Transverse colon (tissue), 4 donors: ENCODE results near the gene TBC1D21.

ENCODE experiments used
- POLR2A ChIP-seq: fragments of 450-650 bp; IDR thresholded peaks from one replicate; pipeline ENCODE4 v1.6.1; 2016; ENCODE audit warnings: antibody characterized with exemption, mild to moderate bottlenecking, moderate library complexity
- POLR2AphosphoS5 ChIP-seq, 3 donors: sonication (generic); formaldehyde crosslinking; IDR thresholded peaks; one replicate each; pipeline ENCODE4 v1.6.1; 2016; ENCODE audit warnings: antibody characterized with exemption in 3 of 3
- TF ChIP-seq, protein P1 (sequence below), 5 experiments: fragments of 200-600 bp in 3 of 5; fragments of 450-650 bp in 2 of 5; sonication (generic) in 3 of 5; IDR thresholded peaks; 1 replicate in 2 of 5; 2 replicates in 3 of 5; pipeline ENCODE4 v1.5.1; 2016 to 2017; ENCODE audit warnings: antibody characterized with exemption in 5 of 5, inconsistent platforms in 3 of 5, mild to moderate bottlenecking in 2 of 5, moderate library complexity in 1 of 5

DNA sequence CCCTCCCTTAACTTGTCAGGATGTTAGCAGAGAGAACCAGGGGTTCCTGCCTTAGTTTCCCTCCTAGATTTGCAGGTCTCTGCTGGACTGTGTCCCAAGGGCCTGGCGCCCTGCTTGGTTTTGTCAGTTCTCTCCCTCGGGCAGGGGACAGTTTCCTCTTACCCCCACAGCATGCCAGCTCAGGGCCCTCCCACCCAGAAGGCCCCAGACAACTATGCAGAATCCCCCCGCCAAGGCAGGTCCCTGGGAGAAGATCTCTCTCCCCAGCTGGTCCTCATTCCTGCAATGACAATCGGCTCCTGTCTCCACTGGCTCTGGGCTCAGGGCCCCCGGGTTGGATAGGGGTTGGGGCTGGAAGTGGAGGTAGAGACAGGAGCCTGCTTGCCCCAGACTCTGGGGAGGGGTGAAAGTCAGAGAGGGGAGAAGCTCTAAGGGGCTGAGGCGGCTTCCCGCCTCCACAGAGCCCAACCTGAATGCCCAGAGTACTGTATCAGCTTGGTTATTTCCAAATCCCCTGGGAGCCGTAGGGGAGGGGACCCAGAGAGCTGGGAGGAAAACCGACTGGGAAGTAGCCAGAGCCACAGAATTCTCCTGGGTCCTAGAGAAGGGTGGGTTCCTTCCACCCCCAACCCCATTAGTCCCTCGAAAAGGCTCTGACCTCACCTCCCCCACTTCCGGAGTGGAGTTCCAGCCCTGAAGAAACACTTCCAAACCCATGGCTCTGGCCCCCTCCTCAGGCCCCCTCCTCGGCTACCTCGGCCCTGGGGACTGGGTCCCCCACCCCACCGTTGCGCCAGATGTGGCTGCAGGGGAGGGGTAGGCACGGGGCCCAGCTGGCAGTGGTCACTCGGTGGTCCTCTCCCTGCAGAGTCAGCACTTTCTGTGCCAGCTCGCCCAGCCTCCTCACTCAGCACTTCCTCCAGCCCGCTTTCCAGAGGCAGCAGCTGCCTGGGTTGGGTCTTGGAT, 49.1 kb downstream of the TBC1D21 start:
- TF ChIP-seq POLR2A (no peak), POLR2AphosphoS5 (IDR thresholded peaks at IDR 0.05) (no peak)
- TF ChIP-seq, protein P1, sequence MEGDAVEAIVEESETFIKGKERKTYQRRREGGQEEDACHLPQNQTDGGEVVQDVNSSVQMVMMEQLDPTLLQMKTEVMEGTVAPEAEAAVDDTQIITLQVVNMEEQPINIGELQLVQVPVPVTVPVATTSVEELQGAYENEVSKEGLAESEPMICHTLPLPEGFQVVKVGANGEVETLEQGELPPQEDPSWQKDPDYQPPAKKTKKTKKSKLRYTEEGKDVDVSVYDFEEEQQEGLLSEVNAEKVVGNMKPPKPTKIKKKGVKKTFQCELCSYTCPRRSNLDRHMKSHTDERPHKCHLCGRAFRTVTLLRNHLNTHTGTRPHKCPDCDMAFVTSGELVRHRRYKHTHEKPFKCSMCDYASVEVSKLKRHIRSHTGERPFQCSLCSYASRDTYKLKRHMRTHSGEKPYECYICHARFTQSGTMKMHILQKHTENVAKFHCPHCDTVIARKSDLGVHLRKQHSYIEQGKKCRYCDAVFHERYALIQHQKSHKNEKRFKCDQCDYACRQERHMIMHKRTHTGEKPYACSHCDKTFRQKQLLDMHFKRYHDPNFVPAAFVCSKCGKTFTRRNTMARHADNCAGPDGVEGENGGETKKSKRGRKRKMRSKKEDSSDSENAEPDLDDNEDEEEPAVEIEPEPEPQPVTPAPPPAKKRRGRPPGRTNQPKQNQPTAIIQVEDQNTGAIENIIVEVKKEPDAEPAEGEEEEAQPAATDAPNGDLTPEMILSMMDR (IDR thresholded peaks at IDR 0.05), result no peak
